Neural progenitor cell (in vitro differentiated cells): ENCODE measurements around the gene XRCC1.

Experiments used
- CTCF ChIP-seq: fragments of 200-600 bp; sonication (generic); IDR thresholded peaks from 2 replicates; pipeline ENCODE4 v1.5.1; 2017; ENCODE audit warnings: antibody characterized with exemption, mild to moderate bottlenecking
- EZH2 ChIP-seq: fragments of 200-600 bp; sonication (generic); IDR thresholded peaks from 2 replicates; pipeline ENCODE4 v1.6.1; 2017; ENCODE audit warnings: antibody characterized with exemption, mild to moderate bottlenecking, moderate library complexity
- EZH2phosphoT487 ChIP-seq: fragments of 200-600 bp; sonication (generic); IDR thresholded peaks from 2 replicates; pipeline ENCODE4 v1.6.1; 2017; ENCODE audit warnings: antibody characterized with exemption

- TF ChIP-seq CTCF: no peak
- TF ChIP-seq EZH2phosphoT487: no peak
- no peak for TF ChIP-seq EZH2
Observed at GRCh38 chr19:43575156-43575950, at the start of gene XRCC1, which contains the start of gene PINLYP.
